ENCODE results near the gene SEC14L5.

Gene SEC14L5

GRCh38 chr16:4913774-4914525, 44.2 kb upstream of the SEC14L5 start:
- no peak for DNase-seq (ENCODE audit: low read depth)
- no peak overlapping the region for H3K4me3 ChIP-seq (ENCODE audit: low read depth, low read length)
- TF ChIP-seq CTCF (IDR thresholded peaks at IDR 0.05; ENCODE audit: insufficient read depth, low read depth, low read length, missing control alignments): no peak

GRCh38 chr16:4914528-4915225, 43.5 kb upstream of the SEC14L5 start:
- no peak for TF ChIP-seq CTCF (IDR thresholded peaks at IDR 0.05; ENCODE audit: insufficient read depth, low read depth, low read length, missing control alignments)
- no peak for DNase-seq (ENCODE audit: low read depth)

GRCh38 chr16:4915226-4915761, 42.8 kb upstream of the SEC14L5 start:
- no peak for TF ChIP-seq CTCF (IDR thresholded peaks at IDR 0.05; ENCODE audit: insufficient read depth, low read depth, low read length, missing control alignments)
- peak; percentile 16 for DNase-seq (ENCODE audit: low read depth)
- no peak overlapping the region for H3K4me3 ChIP-seq (ENCODE audit: low read depth, low read length)

More at GRCh38 chr16:4914528-4915225, 43.5 kb upstream of the SEC14L5 start:
- H3K4me3 ChIP-seq (ENCODE audit: low read depth, low read length): no peak overlapping the region

GRCh38 chr16:4917117-4917516, 41.0 kb upstream of the SEC14L5 start:
- DNase-seq (ENCODE audit: low read depth): no peak
- H3K4me3 ChIP-seq (ENCODE audit: low read depth, low read length): no peak overlapping the region
- TF ChIP-seq CTCF (IDR thresholded peaks at IDR 0.05; ENCODE audit: insufficient read depth, low read depth, low read length, missing control alignments): no peak

- no peak for TF ChIP-seq CTCF (IDR thresholded peaks at IDR 0.05; ENCODE audit: insufficient read depth, low read depth, low read length, missing control alignments)
- H3K4me3 ChIP-seq (ENCODE audit: low read depth, low read length): no peak overlapping the region
- no peak for DNase-seq (ENCODE audit: low read depth)
These were observed 39.3 kb upstream of the SEC14L5 start for GRCh38 chr16:4918781-4919251.

GRCh38 chr16:4920826-4921225, 37.3 kb upstream of the SEC14L5 start:
- TF ChIP-seq CTCF (IDR thresholded peaks at IDR 0.05; ENCODE audit: insufficient read depth, low read depth, low read length, missing control alignments): no peak

More at GRCh38 chr16:4920826-4921225, 37.3 kb upstream of the SEC14L5 start:
- H3K4me3 ChIP-seq (ENCODE audit: low read depth, low read length): no peak overlapping the region
- DNase-seq (ENCODE audit: low read depth): no peak

Measured in GM12865 (cell line).